Upper lobe of right lung (tissue), 1 donor: ENCODE measurements around the gene EYA4. TPM values are rescaled to one million over a fixed set of nuclear protein-coding genes. Genes with fewer than 3 reads are reported as not detected.

Source experiments
- ATAC-seq: fragments of 200-7000 bp; cut with Tn5 transposase; one replicate; pipeline ENCODE4 v1.9.1; 2020; ENCODE audit warnings: mild to moderate bottlenecking, moderate library complexity
- DNase-seq: peaks from one replicate; pipeline ENCODE4 v3.0.0-alpha.2; 2020
- H3K27ac ChIP-seq: fragments of 200-600 bp; one replicate; pipeline ENCODE4 v1.8.0; 2022
- H3K27me3 ChIP-seq: fragments of 200-600 bp; one replicate; pipeline ENCODE4 v1.8.0; 2022; ENCODE audit warnings: mild to moderate bottlenecking
- H3K36me3 ChIP-seq: fragments of 200-600 bp; one replicate; pipeline ENCODE4 v1.8.0; 2022
- H3K4me1 ChIP-seq: fragments of 200-600 bp; one replicate; pipeline ENCODE4 v1.8.0; 2022
- H3K4me3 ChIP-seq: fragments of 200-600 bp; one replicate; pipeline ENCODE4 v1.8.0; 2022; ENCODE audit warnings: mild to moderate bottlenecking
- H3K9me3 ChIP-seq: fragments of 200-600 bp; one replicate; pipeline ENCODE4 v1.8.0; 2022
- intact Hi-C: fragments of 100-400 bp; cut with DNase I; formaldehyde crosslinking; loops from one replicate; pipeline ENCODE4 v1.11.0; 2022
- total RNA-seq: library from RNA; stranded (reverse); fragmentation: NEBNext Ultra II Directional; extraction: Animal tissue kit (Norgen Biotek cat#: 25700); gene quantifications from one replicate; pipeline ENCODE4 v1.2.1, GENCODE V29; 2021
- TF ChIP-seq, protein P1 (sequence below): fragments of 200-600 bp; IDR thresholded peaks from one replicate; pipeline ENCODE4 v1.8.0; 2022; ENCODE audit warnings: antibody characterized with exemption
- donor health status: DM: no; HTN: yes; CAD: no; lungs with severe emphysema.

The EYA4 gene
- total RNA-seq, 1 donor from 2014 or later: 6.0 TPM

- Histone ChIP-seq H3K9me3 (no peaks in the 10 kb centered on the region), H3K27ac (no peak overlapping the region), H3K27me3 (no peaks in the 10 kb centered on the region), H3K4me3 (no peak overlapping the region), H3K4me1 (no peaks in the 10 kb centered on the region), H3K36me3 (no peaks in the 10 kb centered on the region)
- DNase-seq (no peak), ATAC-seq (no peak)
- TF ChIP-seq, protein P1, sequence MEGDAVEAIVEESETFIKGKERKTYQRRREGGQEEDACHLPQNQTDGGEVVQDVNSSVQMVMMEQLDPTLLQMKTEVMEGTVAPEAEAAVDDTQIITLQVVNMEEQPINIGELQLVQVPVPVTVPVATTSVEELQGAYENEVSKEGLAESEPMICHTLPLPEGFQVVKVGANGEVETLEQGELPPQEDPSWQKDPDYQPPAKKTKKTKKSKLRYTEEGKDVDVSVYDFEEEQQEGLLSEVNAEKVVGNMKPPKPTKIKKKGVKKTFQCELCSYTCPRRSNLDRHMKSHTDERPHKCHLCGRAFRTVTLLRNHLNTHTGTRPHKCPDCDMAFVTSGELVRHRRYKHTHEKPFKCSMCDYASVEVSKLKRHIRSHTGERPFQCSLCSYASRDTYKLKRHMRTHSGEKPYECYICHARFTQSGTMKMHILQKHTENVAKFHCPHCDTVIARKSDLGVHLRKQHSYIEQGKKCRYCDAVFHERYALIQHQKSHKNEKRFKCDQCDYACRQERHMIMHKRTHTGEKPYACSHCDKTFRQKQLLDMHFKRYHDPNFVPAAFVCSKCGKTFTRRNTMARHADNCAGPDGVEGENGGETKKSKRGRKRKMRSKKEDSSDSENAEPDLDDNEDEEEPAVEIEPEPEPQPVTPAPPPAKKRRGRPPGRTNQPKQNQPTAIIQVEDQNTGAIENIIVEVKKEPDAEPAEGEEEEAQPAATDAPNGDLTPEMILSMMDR: no peak
- intact Hi-C loops: no loop called here
Measured at GRCh38 chr6:133432021-133432989, 191.1 kb downstream of the EYA4 start.

GRCh38 chr6:133435065-133435728, 194.0 kb downstream of the EYA4 start:
- Histone ChIP-seq H3K9me3 (no peaks in the 10 kb centered on the region), H3K4me3 (no peak overlapping the region), H3K27ac (no peak overlapping the region), H3K27me3 (no peaks in the 10 kb centered on the region), H3K4me1 (no peaks in the 10 kb centered on the region), H3K36me3 (no peaks in the 10 kb centered on the region)
- intact Hi-C loops: no loop called here
- DNase-seq (no peak), ATAC-seq (peak; percentile 29)
- TF ChIP-seq, protein P1: no peak

DNA sequence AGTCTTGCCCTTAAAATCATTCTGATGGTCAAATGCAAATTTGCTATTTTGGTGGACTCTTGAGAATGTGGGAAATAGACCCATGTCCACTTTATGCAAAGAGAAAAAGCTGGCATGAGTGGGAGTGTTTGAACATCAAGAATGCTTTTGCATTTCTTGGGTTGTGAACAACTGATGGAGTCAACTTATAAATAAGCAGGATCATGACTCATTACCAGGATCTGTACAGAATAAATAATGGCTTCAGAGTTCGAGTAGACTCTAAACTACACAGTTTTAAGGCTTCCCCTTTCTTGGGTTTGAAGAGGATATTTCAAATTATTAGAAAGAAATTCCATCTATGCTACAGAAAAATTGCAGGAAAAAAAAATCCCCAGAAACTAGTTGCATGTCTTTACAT, 195.5 kb downstream of the EYA4 start:
- H3K36me3 ChIP-seq: no peaks in the 10 kb centered on the region
- DNase-seq: no peak
- TF ChIP-seq, protein P1: no peak
- H3K9me3 ChIP-seq: no peaks in the 10 kb centered on the region
- H3K4me3 ChIP-seq: no peak overlapping the region
- no peak for ATAC-seq
- no peaks in the 10 kb centered on the region for H3K27me3 ChIP-seq
- H3K27ac ChIP-seq: no peak overlapping the region
- no peaks in the 10 kb centered on the region for H3K4me1 ChIP-seq
- intact Hi-C loops: no loop called here

DNA sequence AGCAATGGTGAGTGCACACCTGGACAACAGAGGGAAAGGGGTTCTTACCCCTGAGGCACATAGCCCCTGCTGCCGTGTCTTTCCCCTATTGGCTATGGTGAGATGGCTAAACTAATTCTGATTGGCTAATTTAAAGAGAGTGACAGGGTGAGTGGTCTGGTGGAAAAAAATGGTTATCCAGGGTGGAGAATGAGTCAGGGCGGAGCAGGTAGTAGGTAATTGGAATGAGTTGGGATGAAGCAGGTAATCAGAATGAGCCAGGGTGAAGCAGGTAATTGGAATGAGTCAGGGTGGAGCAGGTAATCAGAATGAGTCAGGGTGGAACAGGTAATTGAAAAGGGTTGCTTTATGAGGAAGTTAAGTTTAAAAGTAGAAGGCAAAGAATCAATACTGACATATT, 200.3 kb downstream of the EYA4 start:
- no peak for ATAC-seq
- intact Hi-C loops: no loop called here
- Histone ChIP-seq H3K9me3 (no peaks in the 10 kb centered on the region), H3K27ac (no peak overlapping the region), H3K4me1 (no peaks in the 10 kb centered on the region), H3K27me3 (no peaks in the 10 kb centered on the region), H3K4me3 (no peak overlapping the region), H3K36me3 (no peaks in the 10 kb centered on the region)
- no peak for DNase-seq
- TF ChIP-seq, protein P1: no peak

GRCh38 chr6:133446789-133447188, 205.6 kb downstream of the EYA4 start:
- no peak for DNase-seq
- TF ChIP-seq, protein P1: no peak
- H3K27me3 ChIP-seq: no peaks in the 10 kb centered on the region
- H3K4me3 ChIP-seq: no peak overlapping the region
- ATAC-seq: no peak
- no peaks in the 10 kb centered on the region for H3K4me1 ChIP-seq
- no peaks in the 10 kb centered on the region for H3K36me3 ChIP-seq
- no peaks in the 10 kb centered on the region for H3K9me3 ChIP-seq
- no peak overlapping the region for H3K27ac ChIP-seq
- intact Hi-C loops: no loop called here
